HG03378 (cell line): ENCODE data around the gene COQ8B.
A peak's percentile ranks its signal among the peaks of the same experiment; 100 is the strongest.
"Not testable (repeated sequence)": the region's sequence is repeated elsewhere in the genome, so short reads cannot be mapped to it uniquely, and the experiment has no call there.

Source experiments
- ATAC-seq: cut with Tn5 transposase; IDR thresholded peaks from one replicate; pipeline ENCODE4 v1.9.1; 2021; ENCODE audit warnings: mild to moderate bottlenecking, moderate library complexity; ENCODE audit not compliant: unreplicated experiment

COQ8B gene

DNA sequence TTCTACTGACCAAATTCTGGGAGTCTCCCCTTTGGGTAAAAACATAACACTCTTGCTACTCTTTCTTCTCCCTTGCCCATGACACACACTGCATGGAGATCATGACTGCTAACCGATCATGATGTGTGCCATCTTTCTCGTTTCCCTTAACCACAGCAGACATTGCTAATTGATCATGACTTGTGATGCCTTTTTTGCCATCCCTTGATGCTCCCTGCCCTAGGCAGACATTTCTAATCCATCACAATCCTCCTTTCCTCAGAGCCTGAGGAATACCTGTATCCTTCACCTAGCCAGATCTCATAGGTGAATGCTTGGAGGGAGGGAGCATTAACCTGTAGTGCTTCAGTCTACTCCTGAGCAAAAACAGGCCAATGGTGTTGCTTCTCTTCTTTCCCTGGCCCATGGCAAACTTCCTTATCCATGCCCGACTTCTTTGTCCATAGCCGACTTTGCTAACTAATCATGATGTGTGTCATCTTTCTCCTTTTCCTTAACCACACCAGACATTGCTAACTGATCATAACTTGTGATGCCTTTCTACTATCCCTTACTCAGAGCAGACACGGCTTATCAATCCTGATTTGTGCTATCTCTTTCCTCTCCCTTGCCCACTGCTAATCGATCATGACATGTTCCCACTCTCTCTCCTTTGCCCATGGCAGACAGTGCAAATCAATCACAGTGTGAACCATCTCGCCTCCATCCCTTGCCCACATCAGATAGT is 44.0 kb downstream of the COQ8B start:
- no peak for ATAC-seq

DNA sequence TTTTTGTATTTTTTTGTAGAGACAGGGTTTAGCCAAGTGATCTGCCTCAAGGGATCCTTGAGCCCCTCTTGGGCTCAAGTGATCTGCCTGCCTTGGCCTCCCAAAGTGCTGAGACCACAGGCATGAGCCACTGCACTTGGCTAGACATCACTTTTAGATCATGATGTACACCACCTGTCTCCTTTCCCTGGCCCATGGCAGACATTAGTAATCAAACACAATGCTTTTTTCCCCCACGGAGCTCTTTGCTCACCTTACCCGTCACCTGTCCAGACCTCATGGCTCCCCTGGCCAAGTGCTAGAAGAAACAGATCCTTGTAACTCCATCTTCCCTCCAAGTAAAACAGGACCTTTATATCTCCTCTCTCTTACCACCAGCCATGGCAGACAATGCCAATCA is 44.6 kb downstream of the COQ8B start:
- ATAC-seq, result no peak

DNA sequence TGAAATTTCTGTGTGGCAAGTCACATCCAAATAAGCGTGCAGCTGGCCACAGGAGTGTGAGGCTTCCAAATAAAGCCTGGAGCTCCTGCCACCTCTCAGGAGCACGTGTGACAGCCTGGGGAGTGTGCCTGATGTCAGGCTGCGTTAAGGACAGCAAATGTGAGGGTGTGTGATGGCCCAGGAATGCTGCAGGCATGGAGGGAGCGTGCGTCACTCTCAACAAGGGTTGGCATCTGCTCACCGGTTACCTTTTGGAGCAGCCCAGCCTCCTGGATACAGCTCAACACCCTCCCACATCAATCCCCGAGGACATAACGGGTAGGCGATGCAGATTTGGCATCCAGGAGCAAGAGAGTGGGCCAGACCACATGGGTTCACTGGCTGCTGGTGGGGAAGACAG is 45.3 kb downstream of the COQ8B start:
- ATAC-seq, result no peak

GRCh38 chr19:40668991-40669614 is 47.6 kb downstream of the COQ8B start:
- no peak for ATAC-seq

GRCh38 chr19:40667602-40668001 is 49.1 kb downstream of the COQ8B start:
- no peak for ATAC-seq

GRCh38 chr19:40666803-40667438 is 49.8 kb downstream of the COQ8B start:
- no peak for ATAC-seq

DNA sequence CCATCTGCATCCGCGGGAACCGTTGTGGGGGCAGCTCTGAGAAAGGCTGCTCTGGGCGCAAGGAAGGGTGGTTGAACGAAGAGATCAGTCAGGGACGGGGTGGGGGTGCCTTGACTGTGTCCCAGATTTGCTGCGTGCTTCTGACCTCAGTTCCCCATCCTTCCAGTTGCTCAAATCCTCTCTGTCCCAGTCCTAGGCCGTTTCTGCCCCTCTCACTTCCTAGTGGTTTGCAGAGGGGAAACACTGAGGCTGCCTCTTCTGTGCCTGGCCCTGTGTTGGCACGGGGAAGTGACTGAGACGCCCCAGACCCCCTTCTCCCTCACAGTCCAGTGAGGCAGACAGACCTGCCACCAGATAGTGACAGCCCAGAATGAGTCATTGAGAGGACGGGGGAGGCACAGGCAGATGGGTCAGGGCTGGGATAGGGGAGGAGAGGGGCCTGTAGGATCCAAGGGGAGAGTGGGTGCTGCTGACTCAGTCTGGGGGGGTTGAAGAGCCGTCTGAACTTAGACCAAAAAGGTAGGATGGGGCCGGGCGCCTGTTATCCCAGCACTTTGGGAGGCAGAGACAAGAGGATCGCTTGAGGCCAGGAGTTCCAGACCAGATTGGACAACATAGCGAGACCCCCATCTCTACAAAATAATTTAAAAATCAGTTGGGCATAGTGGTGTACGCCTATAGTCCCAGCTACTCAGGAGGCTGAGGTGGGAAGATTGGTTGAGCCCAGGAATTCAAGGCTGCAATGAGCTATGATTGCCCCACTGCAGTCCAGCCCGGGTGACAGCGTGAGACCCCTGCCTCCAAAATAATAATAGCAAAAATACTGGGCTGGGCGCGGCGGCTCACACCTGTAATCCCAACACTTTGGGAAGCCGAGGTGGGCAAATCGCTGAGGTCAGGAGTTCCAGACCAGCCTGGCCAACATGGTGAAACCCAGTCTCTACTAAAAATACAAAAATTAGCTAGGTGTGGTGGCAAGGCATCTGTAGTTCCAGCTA is 52.7 kb downstream of the COQ8B start:
- ATAC-seq, result no peak

DNA sequence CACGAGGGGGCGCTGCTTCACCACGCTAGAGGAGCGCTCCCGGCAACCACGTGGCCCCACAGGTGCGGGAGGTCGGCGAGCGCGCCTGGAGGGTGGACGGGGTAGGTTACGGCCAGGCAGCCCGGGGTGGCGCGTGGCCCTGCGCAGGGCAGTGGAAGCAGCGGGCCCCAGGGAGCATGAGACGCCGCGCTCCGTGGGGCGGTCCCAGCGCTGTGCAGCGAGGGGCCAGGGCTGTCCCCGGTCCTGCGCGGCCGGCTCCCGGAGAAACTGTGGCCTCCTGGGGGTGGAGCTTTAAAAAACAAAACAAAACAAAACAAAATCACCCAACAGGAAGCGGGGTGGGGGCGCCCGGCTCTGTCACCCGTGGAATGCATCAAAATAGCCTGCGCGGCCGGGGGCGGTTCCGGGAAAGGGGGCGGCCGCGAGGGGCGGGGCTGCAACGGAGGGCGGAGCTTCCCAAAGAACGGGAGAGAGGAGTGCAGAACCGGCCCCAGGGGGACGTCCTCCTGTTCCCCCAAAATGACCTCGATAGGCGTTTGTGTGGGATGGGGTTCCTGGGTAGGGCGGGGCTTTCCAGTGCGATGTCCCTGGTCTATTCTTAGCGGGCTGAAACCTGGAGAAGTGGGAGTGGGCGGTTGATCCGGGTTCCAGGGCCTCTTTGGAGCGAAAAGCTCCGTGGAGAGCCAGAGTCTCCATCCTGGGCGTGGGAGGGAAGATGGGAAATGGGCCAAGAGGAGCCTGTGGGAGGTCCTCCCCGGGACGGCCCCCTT is 53.6 kb downstream of the COQ8B start:
- ATAC-seq, result peak; percentile 68

GRCh38 chr19:40661616-40662015 is 55.1 kb downstream of the COQ8B start:
- no peak for ATAC-seq

DNA sequence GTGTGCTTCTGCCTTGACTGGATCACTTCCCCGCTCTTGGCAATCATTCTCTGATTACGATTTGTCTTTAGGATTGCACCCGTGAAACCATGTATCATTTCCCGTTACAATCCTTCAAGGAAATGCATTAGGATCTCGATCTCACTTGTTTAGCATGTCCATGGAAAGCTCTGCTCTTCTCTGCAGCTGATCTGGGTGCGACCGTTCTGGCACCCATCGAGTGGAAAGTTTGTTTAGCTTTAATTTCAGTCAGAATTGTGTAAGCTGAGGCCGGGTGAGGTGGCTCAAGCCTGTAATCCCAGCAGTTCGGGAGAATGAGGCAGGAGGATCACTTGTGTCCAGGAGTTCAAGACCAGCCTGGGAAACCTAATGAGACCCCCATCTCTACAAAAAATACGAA is 57.1 kb downstream of the COQ8B start:
- no peak for ATAC-seq

DNA sequence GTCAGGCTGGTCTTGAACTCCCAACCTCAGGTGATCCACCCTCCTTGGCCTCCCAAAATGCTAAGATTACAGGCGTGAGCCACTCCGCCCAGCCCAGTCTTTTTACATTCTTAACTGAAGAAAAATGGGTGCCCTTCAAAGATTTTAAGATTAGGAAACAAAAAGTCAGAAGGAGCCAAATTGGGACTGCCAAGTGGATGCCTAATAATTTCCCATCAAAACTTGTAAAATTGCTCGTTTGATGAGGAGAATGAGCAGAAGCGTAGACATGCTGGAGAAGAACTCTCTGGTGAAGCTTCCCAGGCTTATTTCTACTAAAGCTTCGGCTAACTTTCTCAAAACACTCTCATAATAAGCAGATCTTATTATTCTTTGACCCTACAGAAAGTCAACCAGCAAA is 57.6 kb downstream of the COQ8B start:
- no peak for ATAC-seq

DNA sequence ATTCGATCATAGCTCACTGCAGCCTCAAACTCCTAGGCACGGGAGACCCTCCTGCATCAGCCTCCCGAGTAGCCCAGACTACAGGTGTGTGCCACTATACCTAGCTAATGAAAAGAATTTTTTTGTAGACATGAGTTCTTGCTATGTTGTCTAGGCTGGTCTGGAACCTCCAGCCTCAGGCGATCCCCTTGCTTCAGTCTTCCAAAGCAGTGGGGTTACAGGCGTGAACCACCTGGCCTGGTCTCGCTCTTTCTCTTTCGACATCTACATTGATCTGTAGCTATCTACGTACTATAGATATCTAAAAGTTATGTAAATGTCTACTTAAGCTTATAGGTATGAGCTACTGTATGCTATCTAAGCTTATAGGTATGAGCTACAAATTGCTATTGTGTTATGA is 58.7 kb downstream of the COQ8B start:
- ATAC-seq, result no peak

DNA sequence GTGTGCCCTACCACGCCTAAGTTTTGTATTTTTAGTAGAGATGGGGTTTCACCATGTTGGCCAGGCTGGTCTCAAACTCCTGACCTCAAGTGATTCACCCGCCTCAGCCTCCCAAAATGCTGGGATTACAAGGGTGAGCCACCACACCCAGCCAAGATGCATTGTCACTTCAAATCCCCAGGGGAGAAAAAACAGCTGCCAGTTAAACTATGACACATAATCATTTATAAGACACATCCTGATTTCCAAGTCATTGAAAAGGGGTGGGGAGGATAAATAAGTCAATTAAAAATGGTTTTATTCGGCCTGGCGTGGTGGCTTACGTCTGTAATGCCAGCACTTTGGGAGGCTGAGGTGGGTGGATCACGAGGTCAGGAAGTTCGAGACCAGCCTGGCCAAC is 61.0 kb downstream of the COQ8B start:
- ATAC-seq, result not testable (repeated sequence)

GRCh38 chr19:40652303-40652702 is 64.4 kb downstream of the COQ8B start:
- not testable (repeated sequence) for ATAC-seq

- no peak for ATAC-seq
Observed at GRCh38 chr19:40650749-40651305, 65.9 kb downstream of the COQ8B start.

DNA sequence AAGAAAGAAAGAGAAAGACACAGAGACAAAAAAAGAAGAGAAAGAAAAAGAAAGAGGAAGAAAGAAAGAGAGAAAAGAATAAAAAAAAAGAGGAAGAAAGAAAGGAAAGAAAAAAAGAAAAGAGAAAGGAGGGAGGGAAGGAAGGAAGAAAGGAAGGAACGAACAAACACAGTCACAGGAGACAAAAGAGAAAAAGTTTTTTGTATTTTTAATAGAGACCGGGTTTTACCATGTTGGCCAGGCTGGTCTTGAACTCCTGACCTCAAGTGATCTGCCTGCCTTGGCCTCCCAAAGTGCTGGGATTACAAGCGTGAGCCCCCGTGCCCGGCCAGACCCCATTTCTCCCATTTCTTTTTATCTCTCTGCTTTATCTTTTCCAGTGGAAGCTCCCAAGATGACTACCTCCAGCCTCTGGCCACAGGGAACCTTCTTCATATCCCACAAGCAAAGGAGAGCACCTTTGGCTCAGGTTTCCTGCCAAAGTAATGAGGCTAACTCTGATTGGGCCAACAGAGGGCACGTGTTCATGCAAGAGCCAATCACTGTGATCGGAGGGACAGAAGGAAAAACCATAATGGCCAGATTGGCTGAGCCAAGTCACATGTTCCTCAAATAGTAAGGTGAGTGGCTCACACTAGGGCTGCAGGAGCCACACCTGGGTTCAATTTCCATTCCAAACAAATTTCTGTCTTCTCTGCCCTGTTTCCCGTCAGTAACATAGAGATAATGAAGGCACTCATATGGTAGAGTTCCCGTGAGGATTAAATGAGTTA is 66.6 kb downstream of the COQ8B start:
- not testable (repeated sequence) for ATAC-seq

GRCh38 chr19:40646743-40647254 is 69.9 kb downstream of the COQ8B start:
- ATAC-seq, result no peak

- no peak for ATAC-seq
Observed at GRCh38 chr19:40642757-40643305, 73.9 kb downstream of the COQ8B start.
